ENCODE results near the gene HES2. TPM values are rescaled to one million over a fixed set of nuclear protein-coding genes. Genes with fewer than 3 reads are reported as not detected.
"Not testable (repeated sequence)": the region's sequence is repeated elsewhere in the genome, so short reads cannot be mapped to it uniquely, and the experiment has no call there.

The HES2 gene
- total and polyA plus RNA-seq, 2 experiments from 2014 or later, result 1.6 to 2.1 TPM

- Mint-ChIP-seq H3K9me3 (no peaks in the 10 kb centered on the region), H3K4me3 (no peak overlapping the region), H3K27ac (no peak overlapping the region), H3K4me1 (peaks cover 29% of the 10 kb centered on the region), H3K27me3 (ENCODE audit: insufficient read depth, low read depth, poor library complexity) (peaks cover 36% of the 10 kb centered on the region), H3K36me3 (ENCODE audit: low read depth) (peaks cover 8% of the 10 kb centered on the region; the same call in 1 of the 3 replicates)
- H3K27me3 ChIP-seq (ENCODE audit: insufficient read depth), result peaks cover 29% of the 10 kb centered on the region
- no peaks in the 10 kb centered on the region for H3K9me2 ChIP-seq (ENCODE audit: insufficient read depth)
- DNase-seq (ENCODE audit: low spot score) (no peak), ATAC-seq (no peak)
- no peaks in the 10 kb centered on the region for H3K79me2 ChIP-seq (replicated peaks; ENCODE audit: insufficient read depth)
- H4K20me1 ChIP-seq (replicated peaks; ENCODE audit: insufficient read depth), result no peaks in the 10 kb centered on the region
- no peak overlapping the region for H2AFZ ChIP-seq
- TF ChIP-seq ETS1 (IDR thresholded peaks at IDR 0.05) (no peak), EZH2 (IDR thresholded peaks at IDR 0.05; ENCODE audit: low read depth, unreplicated experiment) (no peak), EZH2phosphoT487 (IDR thresholded peaks at IDR 0.05; ENCODE audit: unreplicated experiment) (no peak), ZNF114 (CRISPR knock-in tag; IDR thresholded peaks at IDR 0.05) (no peak), REST (IDR thresholded peaks at IDR 0.05; ENCODE audit: unreplicated experiment) (no peak)
- no peak overlapping the region for H3K4me3 ChIP-seq
- no peak overlapping the region for H3K4me2 ChIP-seq
- peaks cover 7% of the 10 kb centered on the region; the same call in 1 of the 2 replicates for H3K4me1 ChIP-seq (ENCODE audit: insufficient read depth)
- H3F3A ChIP-seq (replicated peaks; ENCODE audit: low read depth), result peaks cover 4% of the 10 kb centered on the region; the same call in 1 of the 2 replicates
- no peak overlapping the region for H3K27ac ChIP-seq (ENCODE audit: low read depth)
- H3K36me3 ChIP-seq (ENCODE audit: insufficient read depth), result no peaks in the 10 kb centered on the region
These were observed 31.2 kb upstream of the HES2 start for GRCh38 chr1:6450943-6451373.

GRCh38 chr1:6450486-6450885, 30.8 kb upstream of the HES2 start:
- H3K4me3 Mint-ChIP-seq, result not testable (repeated sequence)
- peaks cover 34% of the 10 kb centered on the region for H3K27me3 Mint-ChIP-seq (ENCODE audit: insufficient read depth, low read depth, poor library complexity)
- H3K4me1 Mint-ChIP-seq, result peaks cover 31% of the 10 kb centered on the region

More at GRCh38 chr1:6450486-6450885, 30.8 kb upstream of the HES2 start:
- not testable (repeated sequence) for H3K36me3 ChIP-seq (ENCODE audit: insufficient read depth); H3K9me3 Mint-ChIP-seq; H3K9me2 ChIP-seq (ENCODE audit: insufficient read depth); DNase-seq (ENCODE audit: low spot score); H3K36me3 Mint-ChIP-seq (ENCODE audit: low read depth); H3K4me3 ChIP-seq; H3F3A ChIP-seq (replicated peaks; ENCODE audit: low read depth); H4K20me1 ChIP-seq (replicated peaks; ENCODE audit: insufficient read depth); H3K27ac Mint-ChIP-seq; ATAC-seq; H3K4me1 ChIP-seq (ENCODE audit: insufficient read depth); H3K79me2 ChIP-seq (replicated peaks; ENCODE audit: insufficient read depth); H3K27ac ChIP-seq (ENCODE audit: low read depth); H3K4me2 ChIP-seq; H2AFZ ChIP-seq
- H3K27me3 ChIP-seq (ENCODE audit: insufficient read depth), result peaks cover 24% of the 10 kb centered on the region
